ENCODE measurements around the gene NPHP4. TPM values are rescaled to one million over a fixed set of nuclear protein-coding genes. Genes with fewer than 3 reads are reported as not detected.

Gene NPHP4
- polyA plus RNA-seq, 1 of the 3 experiments (the other 2 are of a cell fraction) = 7.0 TPM

DNA sequence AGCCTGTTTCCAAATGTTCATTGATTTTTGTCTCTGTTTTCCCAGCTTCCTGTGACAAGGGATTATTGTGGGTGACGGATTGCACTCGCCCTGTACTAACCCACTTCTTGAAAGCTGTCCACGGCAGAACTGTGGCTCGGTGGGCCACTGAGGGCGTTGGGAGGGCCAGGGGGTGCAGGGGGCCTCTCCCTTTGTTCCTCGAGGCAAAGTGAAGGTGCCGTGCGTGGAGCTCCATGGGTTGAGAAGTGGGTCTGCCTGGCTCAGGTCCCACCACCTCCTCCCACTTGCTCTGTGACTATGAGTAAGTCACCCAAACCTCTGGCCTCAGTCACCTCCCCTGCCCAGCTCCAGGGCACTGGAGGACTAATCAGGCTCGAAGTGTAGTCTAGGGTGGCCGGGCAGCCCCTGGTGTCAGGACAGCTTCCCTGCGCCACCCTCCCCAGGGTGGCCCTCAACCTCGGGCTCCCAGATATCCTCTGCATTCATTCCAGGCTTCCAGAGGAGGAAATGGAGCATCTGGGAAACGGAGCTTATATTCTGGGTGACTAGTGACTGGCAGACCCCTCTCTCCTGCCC, 148.6 kb downstream of the NPHP4 start:
- H3K4me3 ChIP-seq (ENCODE audit: low read depth in 2 of 2, low read length in 1 of 2) = no peak overlapping the region
- H2AFZ ChIP-seq (ENCODE audit: low read depth) = no peak overlapping the region
- H3K9me2 ChIP-seq = no peaks in the 10 kb centered on the region
- no peaks in the 10 kb centered on the region for H3K36me3 ChIP-seq (replicated peaks in 1 of 2; ENCODE audit: control insufficient read depth in 1 of 2, insufficient read depth in 2 of 2, low read length in 1 of 2)
- no peak overlapping the region for H3K4me2 ChIP-seq
- H3K79me2 ChIP-seq (ENCODE audit: insufficient read depth) = no peaks in the 10 kb centered on the region
- no peaks in the 10 kb centered on the region for H3K9me3 ChIP-seq
- H3K27me3 ChIP-seq (ENCODE audit: insufficient read depth) = no peaks in the 10 kb centered on the region
- no peaks in the 10 kb centered on the region for H3F3A ChIP-seq (replicated peaks; ENCODE audit: insufficient read depth)
- peaks cover 0 to 38% of the 10 kb centered on the region in 2 experiments; a peak in 1 of 4 replicates for H3K4me1 ChIP-seq (ENCODE audit: control insufficient read depth in 1 of 2, insufficient read depth in 2 of 2, low read depth in 1 of 2, low read length in 1 of 2)
- H3K27ac ChIP-seq (ENCODE audit: low read depth in 2 of 2, low read length in 1 of 2) = peak overlapping the region in 1 of 2 experiments; percentile 53; a peak in 2 of 4 replicates
- WGBS (ENCODE audit: low lambda C conversion rate) = 19% methylated on average over 4 of the region's 13 CpGs
- H4K20me1 ChIP-seq (ENCODE audit: insufficient read depth) = no peaks in the 10 kb centered on the region
- CTCF ChIA-PET = interaction anchor here (1.2 to 2.8 kb wide), 5 partner anchors 12 to 98 kb away, joined by 3 to 9 read pairs (median 7); no protein-coding TSS in a partner anchor
- POLR2A ChIA-PET = no interaction called here
- DNase-seq = peak; percentile 70
- TF ChIP-seq USF1 (IDR thresholded peaks at IDR 0.05; ENCODE audit: borderline replicate concordance, low read depth) = no peak
- no peak for TF ChIP-seq GABPA (IDR thresholded peaks at IDR 0.05; ENCODE audit: low read depth)
- no peak for TF ChIP-seq MAX (IDR thresholded peaks at IDR 0.05; ENCODE audit: low read depth)
- no peak for TF ChIP-seq POLR2AphosphoS5 (IDR thresholded peaks at IDR 0.05; ENCODE audit: low read depth, low read length)
- TF ChIP-seq TAF1 (IDR thresholded peaks at IDR 0.05; ENCODE audit: borderline replicate concordance, low read depth, low read length) = no peak
- TF ChIP-seq RXRA (IDR thresholded peaks at IDR 0.05; ENCODE audit: borderline replicate concordance, low read depth) = no peak
- no peak for TF ChIP-seq NFIC (IDR thresholded peaks at IDR 0.05; ENCODE audit: borderline replicate concordance)
- TF ChIP-seq, protein P1, sequence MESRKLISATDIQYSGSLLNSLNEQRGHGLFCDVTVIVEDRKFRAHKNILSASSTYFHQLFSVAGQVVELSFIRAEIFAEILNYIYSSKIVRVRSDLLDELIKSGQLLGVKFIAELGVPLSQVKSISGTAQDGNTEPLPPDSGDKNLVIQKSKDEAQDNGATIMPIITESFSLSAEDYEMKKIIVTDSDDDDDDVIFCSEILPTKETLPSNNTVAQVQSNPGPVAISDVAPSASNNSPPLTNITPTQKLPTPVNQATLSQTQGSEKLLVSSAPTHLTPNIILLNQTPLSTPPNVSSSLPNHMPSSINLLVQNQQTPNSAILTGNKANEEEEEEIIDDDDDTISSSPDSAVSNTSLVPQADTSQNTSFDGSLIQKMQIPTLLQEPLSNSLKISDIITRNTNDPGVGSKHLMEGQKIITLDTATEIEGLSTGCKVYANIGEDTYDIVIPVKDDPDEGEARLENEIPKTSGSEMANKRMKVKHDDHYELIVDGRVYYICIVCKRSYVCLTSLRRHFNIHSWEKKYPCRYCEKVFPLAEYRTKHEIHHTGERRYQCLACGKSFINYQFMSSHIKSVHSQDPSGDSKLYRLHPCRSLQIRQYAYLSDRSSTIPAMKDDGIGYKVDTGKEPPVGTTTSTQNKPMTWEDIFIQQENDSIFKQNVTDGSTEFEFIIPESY (IDR thresholded peaks at IDR 0.05; ENCODE audit: borderline replicate concordance, low read depth) = no peak
- TF ChIP-seq GATA2 (CRISPR knock-in tag; IDR thresholded peaks at IDR 0.05) = no peak
- TF ChIP-seq, protein P2, sequence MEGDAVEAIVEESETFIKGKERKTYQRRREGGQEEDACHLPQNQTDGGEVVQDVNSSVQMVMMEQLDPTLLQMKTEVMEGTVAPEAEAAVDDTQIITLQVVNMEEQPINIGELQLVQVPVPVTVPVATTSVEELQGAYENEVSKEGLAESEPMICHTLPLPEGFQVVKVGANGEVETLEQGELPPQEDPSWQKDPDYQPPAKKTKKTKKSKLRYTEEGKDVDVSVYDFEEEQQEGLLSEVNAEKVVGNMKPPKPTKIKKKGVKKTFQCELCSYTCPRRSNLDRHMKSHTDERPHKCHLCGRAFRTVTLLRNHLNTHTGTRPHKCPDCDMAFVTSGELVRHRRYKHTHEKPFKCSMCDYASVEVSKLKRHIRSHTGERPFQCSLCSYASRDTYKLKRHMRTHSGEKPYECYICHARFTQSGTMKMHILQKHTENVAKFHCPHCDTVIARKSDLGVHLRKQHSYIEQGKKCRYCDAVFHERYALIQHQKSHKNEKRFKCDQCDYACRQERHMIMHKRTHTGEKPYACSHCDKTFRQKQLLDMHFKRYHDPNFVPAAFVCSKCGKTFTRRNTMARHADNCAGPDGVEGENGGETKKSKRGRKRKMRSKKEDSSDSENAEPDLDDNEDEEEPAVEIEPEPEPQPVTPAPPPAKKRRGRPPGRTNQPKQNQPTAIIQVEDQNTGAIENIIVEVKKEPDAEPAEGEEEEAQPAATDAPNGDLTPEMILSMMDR (IDR thresholded peaks at IDR 0.05) = no peak
- no peak for TF ChIP-seq TEAD4 (IDR thresholded peaks at IDR 0.05; ENCODE audit: borderline replicate concordance, insufficient read depth)
- TF ChIP-seq FOSL2 (IDR thresholded peaks at IDR 0.05; ENCODE audit: borderline replicate concordance, low read depth) = no peak
- no peak for TF ChIP-seq TCF12 (IDR thresholded peaks at IDR 0.05)
- no peak for TF ChIP-seq SIN3A (IDR thresholded peaks at IDR 0.05; ENCODE audit: borderline replicate concordance, low read depth, low read length)
- no peak overlapping the region for H3K9ac ChIP-seq
